Measurements from ENCODE around the gene RRP1B.
A peak's percentile ranks its signal among the peaks of the same experiment; 100 is the strongest.

The RRP1B gene

GRCh38 chr21:43644609-43645008 is 14.8 kb upstream of the RRP1B start:
- no peaks in the 10 kb centered on the region for H3K79me2 ChIP-seq (ENCODE audit: low read length)
- TF ChIP-seq, protein P1, sequence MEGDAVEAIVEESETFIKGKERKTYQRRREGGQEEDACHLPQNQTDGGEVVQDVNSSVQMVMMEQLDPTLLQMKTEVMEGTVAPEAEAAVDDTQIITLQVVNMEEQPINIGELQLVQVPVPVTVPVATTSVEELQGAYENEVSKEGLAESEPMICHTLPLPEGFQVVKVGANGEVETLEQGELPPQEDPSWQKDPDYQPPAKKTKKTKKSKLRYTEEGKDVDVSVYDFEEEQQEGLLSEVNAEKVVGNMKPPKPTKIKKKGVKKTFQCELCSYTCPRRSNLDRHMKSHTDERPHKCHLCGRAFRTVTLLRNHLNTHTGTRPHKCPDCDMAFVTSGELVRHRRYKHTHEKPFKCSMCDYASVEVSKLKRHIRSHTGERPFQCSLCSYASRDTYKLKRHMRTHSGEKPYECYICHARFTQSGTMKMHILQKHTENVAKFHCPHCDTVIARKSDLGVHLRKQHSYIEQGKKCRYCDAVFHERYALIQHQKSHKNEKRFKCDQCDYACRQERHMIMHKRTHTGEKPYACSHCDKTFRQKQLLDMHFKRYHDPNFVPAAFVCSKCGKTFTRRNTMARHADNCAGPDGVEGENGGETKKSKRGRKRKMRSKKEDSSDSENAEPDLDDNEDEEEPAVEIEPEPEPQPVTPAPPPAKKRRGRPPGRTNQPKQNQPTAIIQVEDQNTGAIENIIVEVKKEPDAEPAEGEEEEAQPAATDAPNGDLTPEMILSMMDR (IDR thresholded peaks at IDR 0.05; ENCODE audit: low read length) = no peak
- TF ChIP-seq EZH2phosphoT487 (IDR thresholded peaks at IDR 0.05; ENCODE audit: low read length) (no peak), EZH2 (optimal IDR thresholded peaks at IDR 0.05; ENCODE audit: low read depth, low read length) (no peak)
- H3K4me2 ChIP-seq (ENCODE audit: low read depth, low read length) = no peak overlapping the region
- no peaks in the 10 kb centered on the region for H3K36me3 ChIP-seq (replicated peaks; ENCODE audit: insufficient read depth, low read length)
- no peaks in the 10 kb centered on the region for H3K9me2 ChIP-seq (replicated peaks; ENCODE audit: insufficient read depth, low read length)
- H3K9me3 ChIP-seq (replicated peaks; ENCODE audit: insufficient read depth, low read length) = no peaks in the 10 kb centered on the region
- H3K4me3 ChIP-seq (ENCODE audit: low read length) = no peak overlapping the region
- H3K27ac ChIP-seq (ENCODE audit: low read length) = no peak overlapping the region
- peaks cover 17% of the 10 kb centered on the region for H3K4me1 ChIP-seq (ENCODE audit: low read length)
- no peaks in the 10 kb centered on the region for H3K27me3 ChIP-seq (replicated peaks; ENCODE audit: insufficient read depth, low read length)
- DNase-seq = no peak
- H2AFZ ChIP-seq (ENCODE audit: low read length) = no peak overlapping the region
- H3F3A ChIP-seq (ENCODE audit: insufficient read depth, low read length) = peaks cover 13% of the 10 kb centered on the region; the same call in 1 of the 2 replicates
- no peaks in the 10 kb centered on the region for H4K20me1 ChIP-seq (ENCODE audit: insufficient read depth, low read length)
- H3K9ac ChIP-seq (ENCODE audit: low read length) = no peak overlapping the region

DNA sequence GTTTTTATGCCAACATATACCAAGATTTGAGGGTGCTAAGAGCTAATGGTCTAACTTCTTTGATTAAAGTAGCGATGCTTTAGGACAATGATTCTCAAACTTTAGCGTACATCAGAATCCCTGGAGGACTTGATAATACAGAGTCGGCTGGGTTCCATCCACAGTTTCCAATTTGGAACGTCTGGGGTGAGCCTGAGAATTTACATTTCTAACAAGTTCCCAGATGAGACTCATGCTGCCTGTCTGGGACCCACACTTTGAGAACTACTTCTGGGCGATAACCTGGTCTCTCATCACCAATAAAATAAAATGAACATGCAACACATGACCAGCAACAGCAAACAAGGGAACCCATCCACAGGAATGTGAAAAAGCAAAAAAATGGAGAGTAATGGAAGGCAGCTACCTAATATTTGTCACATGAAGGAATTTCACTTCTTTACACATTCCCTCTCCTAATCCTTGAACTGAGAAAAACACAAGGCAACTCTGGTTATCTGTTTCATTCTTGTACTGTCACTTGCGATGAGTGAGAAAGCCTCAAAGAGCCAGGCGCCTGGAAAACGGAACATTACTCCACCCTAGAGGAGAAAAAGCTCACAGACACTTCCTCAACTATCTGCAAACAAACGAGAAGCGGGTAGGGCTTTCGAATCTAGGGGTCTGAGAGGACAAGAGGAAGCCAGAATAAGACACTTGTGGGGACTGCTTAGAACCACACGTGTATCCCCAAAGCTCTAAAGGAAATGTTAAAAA is 14.0 kb upstream of the RRP1B start:
- no peaks in the 10 kb centered on the region for H3K27me3 ChIP-seq (replicated peaks; ENCODE audit: insufficient read depth, low read length)
- peak overlapping the region; percentile 42 for H2AFZ ChIP-seq (ENCODE audit: low read length)
- DNase-seq = peak; percentile 89
- no peaks in the 10 kb centered on the region for H4K20me1 ChIP-seq (ENCODE audit: insufficient read depth, low read length)
- H3K4me2 ChIP-seq (ENCODE audit: low read depth, low read length) = peak overlapping the region; percentile 47
- TF ChIP-seq, protein P1 (IDR thresholded peaks at IDR 0.05; ENCODE audit: low read length) = peak; percentile 88
- TF ChIP-seq EZH2 (optimal IDR thresholded peaks at IDR 0.05; ENCODE audit: low read depth, low read length) = no peak
- no peak overlapping the region; the same call in 1 of the 2 replicates for H3K27ac ChIP-seq (ENCODE audit: low read length)
- no peaks in the 10 kb centered on the region for H3K9me2 ChIP-seq (replicated peaks; ENCODE audit: insufficient read depth, low read length)
- peak overlapping the region; percentile 35 for H3K4me3 ChIP-seq (ENCODE audit: low read length)
- H3K9ac ChIP-seq (ENCODE audit: low read length) = peak overlapping the region; percentile 13; the same call in 1 of the 2 replicates
- H3F3A ChIP-seq (ENCODE audit: insufficient read depth, low read length) = peaks cover 13% of the 10 kb centered on the region; the same call in 1 of the 2 replicates
- no peaks in the 10 kb centered on the region for H3K79me2 ChIP-seq (ENCODE audit: low read length)
- no peaks in the 10 kb centered on the region for H3K9me3 ChIP-seq (replicated peaks; ENCODE audit: insufficient read depth, low read length)
- no peaks in the 10 kb centered on the region for H3K36me3 ChIP-seq (replicated peaks; ENCODE audit: insufficient read depth, low read length)
- H3K4me1 ChIP-seq (ENCODE audit: low read length) = peaks cover 17% of the 10 kb centered on the region

DNA sequence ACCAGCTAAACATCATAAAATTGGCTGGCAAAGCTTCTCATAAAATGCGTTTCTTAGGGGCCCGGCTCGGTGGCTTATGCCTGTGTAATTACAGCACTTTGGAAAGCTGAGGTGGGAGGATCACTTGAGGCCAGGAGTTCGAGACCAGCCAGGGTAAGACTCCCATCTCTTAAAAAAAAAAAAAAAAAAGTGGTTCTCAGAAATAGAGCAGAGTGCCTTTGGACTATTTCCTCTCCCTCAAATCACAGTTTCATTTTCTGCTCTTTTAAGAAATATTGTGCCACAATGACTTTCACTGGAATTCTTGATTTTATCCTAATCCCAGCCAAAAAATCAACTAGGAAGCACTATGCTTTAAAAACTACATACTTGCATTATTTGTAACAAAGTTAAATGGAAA is 13.4 kb upstream of the RRP1B start:
- Histone ChIP-seq H3K27ac (ENCODE audit: low read length) (no peak overlapping the region; the same call in 1 of the 2 replicates), H3F3A (ENCODE audit: insufficient read depth, low read length) (peaks cover 13% of the 10 kb centered on the region; the same call in 1 of the 2 replicates), H3K27me3 (replicated peaks; ENCODE audit: insufficient read depth, low read length) (no peaks in the 10 kb centered on the region), H2AFZ (ENCODE audit: low read length) (peak overlapping the region; percentile 42), H3K4me2 (ENCODE audit: low read depth, low read length) (peak overlapping the region; percentile 47), H4K20me1 (ENCODE audit: insufficient read depth, low read length) (no peaks in the 10 kb centered on the region), H3K4me3 (ENCODE audit: low read length) (peak overlapping the region; percentile 35), H3K9me3 (replicated peaks; ENCODE audit: insufficient read depth, low read length) (no peaks in the 10 kb centered on the region), H3K36me3 (replicated peaks; ENCODE audit: insufficient read depth, low read length) (no peaks in the 10 kb centered on the region), H3K4me1 (ENCODE audit: low read length) (peaks cover 17% of the 10 kb centered on the region), H3K9ac (ENCODE audit: low read length) (peak overlapping the region; percentile 13; the same call in 1 of the 2 replicates), H3K79me2 (ENCODE audit: low read length) (no peaks in the 10 kb centered on the region), H3K9me2 (replicated peaks; ENCODE audit: insufficient read depth, low read length) (no peaks in the 10 kb centered on the region)
- DNase-seq = no peak
- TF ChIP-seq, protein P1 (IDR thresholded peaks at IDR 0.05; ENCODE audit: low read length) = no peak
- TF ChIP-seq EZH2phosphoT487 (IDR thresholded peaks at IDR 0.05; ENCODE audit: low read length) (no peak), EZH2 (optimal IDR thresholded peaks at IDR 0.05; ENCODE audit: low read depth, low read length) (no peak)
